K562 (cell line): ENCODE data around the gene NCBP2. TPM values are rescaled to one million over a fixed set of nuclear protein-coding genes. Genes with fewer than 3 reads are reported as not detected.

Source experiments
- ATAC-seq: fragments of 200-7000 bp; cut with Tn5 transposase; 3 replicates; pipeline ENCODE4 v1.9.1; 2020; ENCODE audit warnings: moderate library complexity
- BruUV-seq: library from RNA; stranded (reverse); fragments of 400-500 nt; replicated peaks from 2 replicates; lab custom pipeline; 2021; lab: Mats Ljungman, UMichigan
- CTCF ChIA-PET: fragments of 300-600 bp; formaldehyde crosslinking; extraction: SDS; loops from one replicate; lab custom pipeline; 2021; ENCODE audit warnings: low intra/inter-chr PET ratio; lab: Yijun Ruan, JAX
- POLR2A ChIA-PET: fragments of 300-600, 350-650 bp; sonication (Branson Sonifier 250); formaldehyde crosslinking; extraction: SDS; loops from one replicate; lab custom pipeline; 2021; ENCODE audit warnings: antibody characterized with exemption, inconsistent platforms; lab: Yijun Ruan, JAX
- DNase-seq, 4 experiments: peaks; one replicate each; pipeline versions ENCODE4 v3.0.0 to v3.0.0-alpha.2; 2011 to 2018; ENCODE audit warnings: low spot score in 3 of 4, mixed read lengths in 3 of 4; ENCODE audit errors: extremely low read depth in 1 of 4
- FAIRE-seq: peaks from 2 replicates; lab custom pipeline; 2011; peaks lifted over from hg19 to GRCh38; lab: Jason Lieb, UNC
- H2AFZ ChIP-seq: 2 replicates; pipeline ENCODE4 v1.6.0; 2011; ENCODE audit warnings: low read depth, low read length, control low read depth, inconsistent platforms
- H3K27ac ChIP-seq: fragments of 200-600 bp; 3 replicates; pipeline ENCODE4 v1.8.0; 2011; ENCODE audit warnings: low read depth, mild to moderate bottlenecking, control low read depth, inconsistent platforms, low read length, moderate library complexity, mixed read lengths; ENCODE audit errors: extremely low read depth
- H3K27me3 ChIP-seq, 2 experiments: fragments of 300-600 bp in 1 of 2; 2 replicates in 1 of 2; 3 replicates in 1 of 2; pipeline versions ENCODE4 v1.6.0 to v1.8.0; 2011; ENCODE audit warnings: inconsistent platforms in 2 of 2, low read length in 2 of 2, mild to moderate bottlenecking in 1 of 2, mixed read lengths in 1 of 2, moderate library complexity in 1 of 2; ENCODE audit not compliant: control insufficient read depth in 2 of 2, insufficient read depth in 2 of 2
- H3K36me3 ChIP-seq: fragments of 300-600 bp; 3 replicates; pipeline ENCODE4 v1.8.0; 2011; ENCODE audit warnings: mild to moderate bottlenecking, low read length, inconsistent platforms; ENCODE audit not compliant: control insufficient read depth, insufficient read depth
- H3K4me1 ChIP-seq, 2 experiments: fragments of 200-600 bp in 1 of 2; replicated peaks in 1 of 2; 2 replicates in 1 of 2; 3 replicates in 1 of 2; pipeline versions ENCODE4 v1.5.1 to v1.8.0; 2011; ENCODE audit warnings: inconsistent platforms in 2 of 2, low read length in 2 of 2, mild to moderate bottlenecking in 1 of 2, mixed read lengths in 1 of 2, moderate library complexity in 1 of 2; ENCODE audit not compliant: control insufficient read depth in 2 of 2, insufficient read depth in 2 of 2
- H3K4me2 ChIP-seq: 2 replicates; pipeline ENCODE4 v1.6.1; 2011; ENCODE audit warnings: low read length, control low read depth, inconsistent platforms, mixed read lengths; ENCODE audit not compliant: insufficient read depth
- H3K4me3 ChIP-seq: fragments of 200-600 bp; sonication (generic), shearing (Covaris generic); 2 replicates; pipeline ENCODE4 v1.5.1; 2016; ENCODE audit warnings: control low read depth, inconsistent platforms
- H3K79me2 ChIP-seq: fragments of 200-600 bp; 3 replicates; pipeline ENCODE4 v1.8.0; 2011; ENCODE audit warnings: low read length, inconsistent platforms; ENCODE audit not compliant: control insufficient read depth, insufficient read depth
- H3K9ac ChIP-seq, 2 experiments: 2 replicates each; pipeline versions ENCODE4 v1.6.0 to v1.6.1; 2011; ENCODE audit warnings: low read depth in 2 of 2, low read length in 2 of 2, control low read depth in 1 of 2, inconsistent platforms in 1 of 2, mild to moderate bottlenecking in 1 of 2, mixed read lengths in 1 of 2; ENCODE audit not compliant: insufficient read depth in 1 of 2
- H3K9me1 ChIP-seq: one replicate; pipeline ENCODE4 v1.6.0; 2011; ENCODE audit warnings: inconsistent platforms, mild to moderate bottlenecking, low read length, moderate library complexity; ENCODE audit not compliant: control insufficient read depth, insufficient read depth
- H3K9me3 ChIP-seq: replicated peaks from 2 replicates; pipeline ENCODE4 v1.5.1; 2011; ENCODE audit warnings: low read depth, low read length, inconsistent platforms; ENCODE audit not compliant: control insufficient read depth, insufficient read depth
- H4K20me1 ChIP-seq: replicated peaks from 2 replicates; pipeline ENCODE4 v1.6.1; 2011; ENCODE audit warnings: low read length, inconsistent platforms, mixed read lengths; ENCODE audit not compliant: control insufficient read depth, insufficient read depth
- POLR2AphosphoS2 ChIP-seq: IDR thresholded peaks from 2 replicates; pipeline ENCODE4 v1.6.1; 2012; ENCODE audit warnings: low read length, improper control_type of control experiment
- TFAM ChIP-seq: fragments of 250-450 bp; sonication (Bioruptor Pico); conservative IDR thresholded peaks from 2 replicates; pipeline ENCODE4 v1.5.0; 2021; ENCODE audit warnings: mild to moderate bottlenecking, moderate library complexity
- ZNF143 ChIP-seq: sonication (generic); formaldehyde crosslinking; IDR thresholded peaks from 2 replicates; pipeline ENCODE4 v1.9.0; 2022; ENCODE audit warnings: mild to moderate bottlenecking, missing genetic modification reagents
- WGBS: fragments of 100-300 bp; shearing (Covaris generic); methylation state at CpG from one replicate; pipeline ENCODE4 v1.1.6; 2016; ENCODE audit warnings: low coverage, mixed read lengths; ENCODE audit not compliant: insufficient coverage; ENCODE audit errors: missing lambda C conversion rate; 5-methylcytosine and 5-hydroxymethylcytosine counted together
- in situ Hi-C: fragments of 300-500 bp; cut with MboI; formaldehyde crosslinking; loops from 4 replicates; pipeline ENCODE4 v1.15.0; 2018; ENCODE audit warnings: inconsistent platforms, mixed read lengths
- intact Hi-C: fragments of 100-400 bp; cut with micrococcal nuclease; formaldehyde crosslinking; loops from 2 replicates; pipeline ENCODE4 v1.14.2; 2022
- polyA plus RNA-seq, 8 experiments: library from polyadenylated mRNA; depleted of rRNA in 4 of 8; stranded (reverse) in 5 of 8; unstranded in 3 of 8; fragments of >200 nt; fragmentation: Nextera tagmentation in 2 of 8; fragmentation: Illumina TruSeq in 1 of 8; extraction: Ambion mirVana in 2 of 8; extraction: Trizol in 1 of 8; gene quantifications; 2 replicates each; pipeline versions ENCODE4 v1.2.1 to v1.2.3, GENCODE V29; 2011 to 2014; ENCODE audit warnings: inconsistent platforms in 1 of 8, missing spikeins in 1 of 8
- total RNA-seq, 7 experiments: library from RNA; depleted of rRNA in 6 of 7; stranded (reverse); fragments of >200 nt in 6 of 7; fragmentation: Illumina TruSeq in 2 of 7; extraction: Trizol in 2 of 7; gene quantifications; 2 replicates each; pipeline versions ENCODE4 v1.2.1 to v1.2.3, GENCODE V29; 2011 to 2021; ENCODE audit warnings: low replicate concordance in 1 of 7
- TF ChIP-seq, protein P1 (sequence below), 2 experiments: fragments of 450-650 bp in 1 of 2; sonication (generic) in 1 of 2; formaldehyde crosslinking in 1 of 2; IDR thresholded peaks in 1 of 2; conservative IDR thresholded peaks in 1 of 2; 2 replicates each; pipeline versions ENCODE4 v1.6.1 to v1.8.1; 2016 to 2023; ENCODE audit warnings: mild to moderate bottlenecking in 2 of 2, moderate library complexity in 2 of 2, inconsistent platforms in 1 of 2, missing genetic modification reagents in 1 of 2
- TF ChIP-seq, protein P2 (sequence below): fragments of 250-450 bp; sonication (Bioruptor Pico); IDR thresholded peaks from 2 replicates; pipeline ENCODE4 v1.4.0; 2020; ENCODE audit warnings: borderline replicate concordance
- TF ChIP-seq, protein P3 (sequence below): sonication (generic); formaldehyde crosslinking; IDR thresholded peaks from 2 replicates; pipeline ENCODE4 v1.8.1; 2022; ENCODE audit warnings: missing genetic modification reagents

Gene NCBP2
- total and polyA plus RNA-seq, 9 of the 15 experiments (the other 6 are each of a cell fraction or from before 2014, with no cell fraction given): 56.4 to 102 (median 82.3) TPM

DNA sequence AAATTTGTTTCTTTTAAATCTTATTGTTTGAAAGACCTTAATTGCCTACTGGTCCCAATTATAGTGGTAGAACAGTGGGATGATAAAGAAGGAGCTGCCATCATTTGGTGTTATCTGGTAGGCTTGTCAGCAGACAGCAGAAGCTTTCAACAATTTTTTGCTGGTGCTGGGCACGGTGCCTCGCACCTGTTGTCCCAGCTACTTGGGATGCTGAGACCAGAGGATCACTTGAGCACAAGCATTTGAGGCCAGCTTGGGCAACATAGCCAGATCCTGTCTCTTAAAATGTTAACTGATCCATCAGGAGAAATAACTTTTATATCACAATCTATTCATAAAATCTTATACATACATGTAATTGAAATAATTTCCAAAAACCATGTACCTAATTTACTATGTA, 38.6 kb downstream of the NCBP2 start (continued):
- TF ChIP-seq, protein P1, sequence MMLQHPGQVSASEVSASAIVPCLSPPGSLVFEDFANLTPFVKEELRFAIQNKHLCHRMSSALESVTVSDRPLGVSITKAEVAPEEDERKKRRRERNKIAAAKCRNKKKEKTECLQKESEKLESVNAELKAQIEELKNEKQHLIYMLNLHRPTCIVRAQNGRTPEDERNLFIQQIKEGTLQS (IDR thresholded peaks at IDR 0.05): no peak
- TF ChIP-seq, protein P1 (CRISPR knock-in tag; conservative IDR thresholded peaks at IDR 0.05): no peak
- no peak for TF ChIP-seq POLR2AphosphoS2
- TF ChIP-seq, protein P2, sequence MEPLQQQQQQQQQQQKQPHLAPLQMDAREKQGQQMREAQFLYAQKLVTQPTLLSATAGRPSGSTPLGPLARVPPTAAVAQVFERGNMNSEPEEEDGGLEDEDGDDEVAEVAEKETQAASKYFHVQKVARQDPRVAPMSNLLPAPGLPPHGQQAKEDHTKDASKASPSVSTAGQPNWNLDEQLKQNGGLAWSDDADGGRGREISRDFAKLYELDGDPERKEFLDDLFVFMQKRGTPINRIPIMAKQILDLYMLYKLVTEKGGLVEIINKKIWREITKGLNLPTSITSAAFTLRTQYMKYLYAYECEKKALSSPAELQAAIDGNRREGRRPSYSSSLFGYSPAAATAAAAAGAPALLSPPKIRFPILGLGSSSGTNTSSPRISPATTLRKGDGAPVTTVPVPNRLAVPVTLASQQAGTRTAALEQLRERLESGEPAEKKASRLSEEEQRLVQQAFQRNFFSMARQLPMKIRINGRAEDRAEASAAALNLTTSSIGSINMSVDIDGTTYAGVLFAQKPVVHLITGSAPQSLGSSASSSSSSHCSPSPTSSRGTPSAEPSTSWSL: no peak
- no peak for TF ChIP-seq ZNF143 (CRISPR knock-in tag)
- TF ChIP-seq TFAM (CRISPR knock-in tag): no peak

DNA sequence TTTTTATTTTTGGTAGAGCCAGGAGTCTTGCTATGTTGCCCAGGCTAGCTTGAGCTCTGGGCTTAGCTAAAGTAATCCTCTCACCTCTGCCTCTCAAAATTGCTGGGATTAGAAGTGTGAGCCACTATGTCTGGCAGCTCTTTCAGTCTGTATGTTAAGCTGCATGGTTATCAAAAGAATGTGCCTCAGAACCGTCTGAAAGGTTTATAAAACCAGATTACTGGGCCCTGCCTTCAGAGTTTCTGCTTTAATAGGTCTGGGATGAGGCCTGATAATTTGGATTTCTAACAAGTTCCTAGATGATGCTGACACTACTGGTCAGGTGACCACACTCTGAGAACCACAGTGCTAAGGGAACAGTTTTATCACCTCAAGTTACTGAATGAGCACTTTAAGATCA, 40.0 kb downstream of the NCBP2 start:
- Histone ChIP-seq H3K9ac (no peak overlapping the region), H3K36me3 (peaks cover 74% of the 10 kb centered on the region), H3K79me2 (peaks cover 4% of the 10 kb centered on the region), H3K9me3 (no peaks in the 10 kb centered on the region), H3K4me2 (no peak overlapping the region), H3K27ac (no peak overlapping the region), H3K4me1 (peaks cover 0 to 4% of the 10 kb centered on the region in 2 experiments; a peak in 2 of 5 replicates), H3K4me3 (no peak overlapping the region), H3K27me3 (no peaks in the 10 kb centered on the region), H4K20me1 (no peaks in the 10 kb centered on the region), H2AFZ (no peak overlapping the region), H3K9me1 (no peaks in the 10 kb centered on the region)
- 70% methylated on average over 1 of the region's 1 CpG for WGBS
- ChIA-PET CTCF (no interaction called here), POLR2A (interaction anchor here (0.6 to 1.5 kb wide), 2 partner anchors 40 to 50 kb away, joined by 3 read pairs; partner anchors contain the start of gene NCBP2)
- FAIRE-seq (no peak), DNase-seq (no peak), ATAC-seq (no peak)
- TF ChIP-seq, protein P3, sequence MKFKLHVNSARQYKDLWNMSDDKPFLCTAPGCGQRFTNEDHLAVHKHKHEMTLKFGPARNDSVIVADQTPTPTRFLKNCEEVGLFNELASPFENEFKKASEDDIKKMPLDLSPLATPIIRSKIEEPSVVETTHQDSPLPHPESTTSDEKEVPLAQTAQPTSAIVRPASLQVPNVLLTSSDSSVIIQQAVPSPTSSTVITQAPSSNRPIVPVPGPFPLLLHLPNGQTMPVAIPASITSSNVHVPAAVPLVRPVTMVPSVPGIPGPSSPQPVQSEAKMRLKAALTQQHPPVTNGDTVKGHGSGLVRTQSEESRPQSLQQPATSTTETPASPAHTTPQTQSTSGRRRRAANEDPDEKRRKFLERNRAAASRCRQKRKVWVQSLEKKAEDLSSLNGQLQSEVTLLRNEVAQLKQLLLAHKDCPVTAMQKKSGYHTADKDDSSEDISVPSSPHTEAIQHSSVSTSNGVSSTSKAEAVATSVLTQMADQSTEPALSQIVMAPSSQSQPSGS (CRISPR knock-in tag): no peak
- in situ Hi-C loops: no loop called here
- intact Hi-C loops: no loop called here
- BruUV-seq: no TSS peak
